Trophoblast cell (in vitro differentiated cells and primary cell): ENCODE measurements around the gene PDHB.
A peak's percentile ranks its signal among the peaks of the same experiment; 100 is the strongest.

Source experiments
- DNase-seq, 2 donors: peaks; one replicate each; pipeline ENCODE4 v3.0.0-alpha.2; 2016
- H2AFZ ChIP-seq: 2 replicates; pipeline ENCODE4 v1.6.1; 2013; ENCODE audit warnings: low read length, moderate library complexity, mild to moderate bottlenecking; ENCODE audit not compliant: insufficient read depth, poor library complexity
- H2AK5ac ChIP-seq: 2 replicates; pipeline ENCODE4 v1.6.1; 2013; ENCODE audit warnings: mild to moderate bottlenecking, low read length
- H2BK120ac ChIP-seq: 2 replicates; pipeline ENCODE4 v1.6.1; 2013; ENCODE audit warnings: low read length, mild to moderate bottlenecking, moderate library complexity; ENCODE audit not compliant: insufficient read depth, poor library complexity
- H2BK12ac ChIP-seq: 2 replicates; pipeline ENCODE4 v1.6.1; 2013; ENCODE audit warnings: mild to moderate bottlenecking, low read length, moderate library complexity
- H2BK5ac ChIP-seq: 2 replicates; pipeline ENCODE4 v1.6.1; 2013; ENCODE audit warnings: low read length, low read depth, moderate library complexity, mild to moderate bottlenecking; ENCODE audit not compliant: poor library complexity
- H3K14ac ChIP-seq: 2 replicates; pipeline ENCODE4 v1.6.1; 2013; ENCODE audit warnings: mild to moderate bottlenecking, low read length
- H3K18ac ChIP-seq: 2 replicates; pipeline ENCODE4 v1.6.1; 2013; ENCODE audit warnings: mild to moderate bottlenecking, low read length
- H3K23ac ChIP-seq: 2 replicates; pipeline ENCODE4 v1.6.1; 2013; ENCODE audit warnings: low read length
- H3K27ac ChIP-seq: 2 replicates; pipeline ENCODE4 v1.5.1; 2013; ENCODE audit warnings: low read depth, mild to moderate bottlenecking, inconsistent platforms, low read length, moderate library complexity
- H3K27me3 ChIP-seq: 2 replicates; pipeline ENCODE4 v1.6.1; 2013; ENCODE audit warnings: inconsistent platforms, mild to moderate bottlenecking, low read length, moderate library complexity; ENCODE audit not compliant: insufficient read depth
- H3K36me3 ChIP-seq, 2 experiments: 1 replicate in 1 of 2; 2 replicates in 1 of 2; pipeline ENCODE4 v1.6.1; 2013; ENCODE audit warnings: low read length in 2 of 2, mild to moderate bottlenecking in 2 of 2, moderate library complexity in 1 of 2; ENCODE audit not compliant: insufficient read depth in 2 of 2, control insufficient read depth in 1 of 2
- H3K4ac ChIP-seq: 2 replicates; pipeline ENCODE4 v1.6.1; 2013; ENCODE audit warnings: low read depth, mild to moderate bottlenecking, low read length, moderate library complexity
- H3K4me1 ChIP-seq, 2 experiments: 1 replicate in 1 of 2; 2 replicates in 1 of 2; pipeline ENCODE4 v1.6.1; 2013; ENCODE audit warnings: low read length in 2 of 2, mild to moderate bottlenecking in 2 of 2, moderate library complexity in 1 of 2; ENCODE audit not compliant: insufficient read depth in 2 of 2, control insufficient read depth in 1 of 2
- H3K4me2 ChIP-seq: 2 replicates; pipeline ENCODE4 v1.6.1; 2013; ENCODE audit warnings: inconsistent platforms, mild to moderate bottlenecking, low read length, moderate library complexity
- H3K4me3 ChIP-seq: 2 replicates; pipeline ENCODE4 v1.5.1; 2013; ENCODE audit warnings: mild to moderate bottlenecking, low read depth, low read length, inconsistent platforms
- H3K79me1 ChIP-seq: one replicate; pipeline ENCODE4 v1.6.1; 2013; ENCODE audit warnings: low read length
- H3K79me2 ChIP-seq: 2 replicates; pipeline ENCODE4 v1.6.1; 2013; ENCODE audit warnings: low read length, mild to moderate bottlenecking; ENCODE audit not compliant: control insufficient read depth, insufficient read depth, poor library complexity
- H3K9ac ChIP-seq: 2 replicates; pipeline ENCODE4 v1.6.1; 2013; ENCODE audit warnings: mild to moderate bottlenecking, low read length
- H3K9me3 ChIP-seq: 2 replicates; pipeline ENCODE4 v1.6.1; 2013; ENCODE audit warnings: low read depth, mild to moderate bottlenecking, control low read depth, inconsistent platforms, low read length; ENCODE audit not compliant: insufficient read depth
- H4K12ac ChIP-seq: 2 replicates; pipeline ENCODE4 v1.6.1; 2013; ENCODE audit warnings: low read depth, mild to moderate bottlenecking, low read length, moderate library complexity
- H4K8ac ChIP-seq: 2 replicates; pipeline ENCODE4 v1.6.1; 2013; ENCODE audit warnings: low read depth, mild to moderate bottlenecking, low read length, moderate library complexity
- H4K91ac ChIP-seq: one replicate; pipeline ENCODE4 v1.6.1; 2013; ENCODE audit warnings: low read depth, mild to moderate bottlenecking, low read length, moderate library complexity
- WGBS: extraction: QIAGEN DNeasy Blood & Tissue Kit; methylation state at CpG from one replicate; pipeline ENCODE4 v1.1.7; 2013; ENCODE audit warnings: missing lambda C conversion rate; ENCODE audit not compliant: insufficient read length, insufficient coverage; ENCODE audit errors: extremely low coverage; 5-methylcytosine and 5-hydroxymethylcytosine counted together

Gene PDHB

DNA sequence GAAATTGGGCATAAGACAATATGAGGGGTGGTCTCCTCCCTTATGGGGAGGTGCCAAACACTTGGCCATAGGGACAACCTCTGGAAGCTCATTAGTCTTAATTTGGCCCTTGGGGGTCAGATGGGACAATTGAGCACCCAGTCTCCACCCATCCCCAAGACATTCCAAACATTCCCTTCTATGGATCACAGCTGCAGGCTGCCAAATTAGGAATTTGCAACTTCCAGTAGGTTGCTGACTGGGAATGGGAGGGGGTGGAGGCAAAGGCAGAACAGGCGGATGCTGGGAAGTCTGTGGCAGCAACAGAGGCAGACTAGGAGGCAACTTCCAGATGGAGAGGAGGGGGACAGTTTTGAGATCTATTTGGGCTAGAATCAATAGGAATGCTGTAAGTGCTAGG lies 1.4 kb upstream of the PDHB start:
- H3K4me3 ChIP-seq, result no peak overlapping the region
- no peak overlapping the region for H3K18ac ChIP-seq
- WGBS, result no CpG with 5 or more reads among the region's 1 CpG
- H3K27ac ChIP-seq, result peak overlapping the region; percentile 38
- no peak overlapping the region for H4K12ac ChIP-seq
- peak overlapping the region; percentile 14 for H4K8ac ChIP-seq
- peak overlapping the region; percentile 38 for H2BK5ac ChIP-seq
- no peak overlapping the region for H3K4me2 ChIP-seq
- peaks cover 13% of the 10 kb centered on the region for H3K79me1 ChIP-seq
- no peak overlapping the region for H2AK5ac ChIP-seq
- no peak overlapping the region for H3K4ac ChIP-seq
- no peak overlapping the region for H3K9ac ChIP-seq
- peaks cover 7 to 12% of the 10 kb centered on the region in 2 experiments for H3K36me3 ChIP-seq
- DNase-seq, result peak in 1 of 2 donors; percentile 41
- H3K23ac ChIP-seq, result no peak overlapping the region
- H3K79me2 ChIP-seq, result peaks cover 4% of the 10 kb centered on the region
- H2BK120ac ChIP-seq, result peak overlapping the region; percentile 40
- no peaks in the 10 kb centered on the region for H3K9me3 ChIP-seq
- H4K91ac ChIP-seq, result peak overlapping the region; percentile 17
- H2BK12ac ChIP-seq, result no peak overlapping the region
- no peaks in the 10 kb centered on the region for H3K27me3 ChIP-seq
- H3K4me1 ChIP-seq, result peaks cover 2 to 22% of the 10 kb centered on the region in 2 experiments
- H2AFZ ChIP-seq, result no peak overlapping the region
- no peak overlapping the region for H3K14ac ChIP-seq

- H4K8ac ChIP-seq, result peak overlapping the region; percentile 24
- no peak overlapping the region for H3K23ac ChIP-seq
- H4K12ac ChIP-seq, result no peak overlapping the region
- peaks cover 2 to 22% of the 10 kb centered on the region in 2 experiments for H3K4me1 ChIP-seq
- H3K4me3 ChIP-seq, result no peak overlapping the region
- H3K36me3 ChIP-seq, result peaks cover 7 to 15% of the 10 kb centered on the region in 2 experiments
- no peak overlapping the region for H2AFZ ChIP-seq
- peak overlapping the region; percentile 11 for H3K27ac ChIP-seq
- H3K18ac ChIP-seq, result no peak overlapping the region
- WGBS, result no CpG with 5 or more reads among the region's 11 CpGs
- H3K27me3 ChIP-seq, result no peaks in the 10 kb centered on the region
- H3K79me2 ChIP-seq, result peaks cover 4% of the 10 kb centered on the region
- H3K14ac ChIP-seq, result no peak overlapping the region
- H2BK12ac ChIP-seq, result no peak overlapping the region
- peaks cover 13% of the 10 kb centered on the region for H3K79me1 ChIP-seq
- no peak overlapping the region for H2AK5ac ChIP-seq
- no peak for DNase-seq
- no peak overlapping the region for H2BK5ac ChIP-seq
- no peaks in the 10 kb centered on the region for H3K9me3 ChIP-seq
- H3K9ac ChIP-seq, result no peak overlapping the region
- H2BK120ac ChIP-seq, result peak overlapping the region; percentile 10
- H4K91ac ChIP-seq, result no peak overlapping the region
- H3K4ac ChIP-seq, result no peak overlapping the region
- no peak overlapping the region for H3K4me2 ChIP-seq
These were observed 879 bp upstream of the PDHB start for GRCh38 chr3:58434511-58434910.

DNA sequence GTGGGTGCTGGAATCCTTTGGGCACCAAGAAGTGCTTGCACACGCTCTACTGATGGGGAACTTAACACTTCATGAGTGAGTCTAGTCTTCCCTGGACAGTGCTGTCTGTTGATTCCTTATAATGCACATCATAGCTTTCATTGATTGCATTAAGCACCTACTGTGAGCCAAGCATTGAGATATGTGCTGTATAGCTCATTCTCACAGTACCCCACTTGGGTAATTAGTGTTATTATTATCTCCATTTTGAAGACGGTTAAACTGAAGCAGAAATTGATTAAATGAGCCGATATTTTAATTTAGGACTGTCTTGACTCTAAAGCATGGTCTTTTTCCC lies 504 bp upstream of the PDHB start:
- Histone ChIP-seq H3K9ac (no peak overlapping the region), H3K14ac (peak overlapping the region; percentile 22), H4K91ac (peak overlapping the region; percentile 87), H3K27me3 (no peaks in the 10 kb centered on the region), H3K79me1 (peaks cover 13% of the 10 kb centered on the region), H3K4me1 (peaks cover 2 to 22% of the 10 kb centered on the region in 2 experiments), H3K9me3 (no peaks in the 10 kb centered on the region), H4K8ac (peak overlapping the region; percentile 39), H3K23ac (no peak overlapping the region), H2AFZ (peak overlapping the region; percentile 46), H4K12ac (peak overlapping the region; percentile 48), H3K27ac (peak overlapping the region; percentile 11), H3K4ac (no peak overlapping the region), H2AK5ac (no peak overlapping the region), H2BK5ac (peak overlapping the region; percentile 58), H3K4me3 (peak overlapping the region; percentile 6), H3K36me3 (peaks cover 9 to 19% of the 10 kb centered on the region in 2 experiments), H3K4me2 (peak overlapping the region; percentile 60), H2BK120ac (no peak overlapping the region), H3K18ac (peak overlapping the region; percentile 57), H2BK12ac (peak overlapping the region; percentile 25), H3K79me2 (peaks cover 4% of the 10 kb centered on the region)
- no peak for DNase-seq
- no CpG with 5 or more reads among the region's 3 CpGs for WGBS

DNA sequence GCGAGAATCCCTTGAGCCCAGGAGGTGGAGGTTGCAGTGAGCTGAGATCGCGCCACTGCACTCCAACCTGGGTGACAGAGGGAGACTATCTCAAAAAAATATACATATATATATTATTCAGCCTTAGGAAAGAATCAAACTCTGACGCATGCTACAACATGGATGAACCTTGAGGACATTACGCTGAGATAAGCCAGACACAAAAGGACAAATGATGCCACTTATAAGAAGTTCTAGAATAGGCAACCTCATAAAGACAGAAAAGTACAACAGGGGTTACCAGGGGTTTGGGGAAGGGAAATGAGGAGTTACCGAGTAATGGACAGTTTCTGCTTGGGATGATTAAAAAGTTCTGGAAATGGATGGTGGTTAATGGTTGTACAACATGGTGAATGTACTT lies 727 bp downstream of the PDHB start:
- Histone ChIP-seq H3K9me3 (no peaks in the 10 kb centered on the region), H3K79me1 (peaks cover 13% of the 10 kb centered on the region), H2AK5ac (no peak overlapping the region), H3K9ac (no peak overlapping the region), H3K14ac (no peak overlapping the region), H4K8ac (no peak overlapping the region), H4K12ac (no peak overlapping the region), H3K36me3 (peaks cover 15 to 29% of the 10 kb centered on the region in 2 experiments), H3K79me2 (peaks cover 4% of the 10 kb centered on the region), H3K23ac (no peak overlapping the region), H3K4me1 (peaks cover 2 to 22% of the 10 kb centered on the region in 2 experiments), H3K4ac (peak overlapping the region; percentile 37), H2BK12ac (no peak overlapping the region), H3K18ac (no peak overlapping the region), H3K27ac (no peak overlapping the region), H2BK5ac (no peak overlapping the region), H3K4me3 (no peak overlapping the region), H3K4me2 (peak overlapping the region; percentile 62), H4K91ac (no peak overlapping the region), H2BK120ac (no peak overlapping the region), H2AFZ (no peak overlapping the region), H3K27me3 (no peaks in the 10 kb centered on the region)
- DNase-seq, result no peak
- WGBS, result no CpG with 5 or more reads among the region's 6 CpGs
